Measurements from ENCODE around the gene RNU6-1.

Gene RNU6-1

GRCh38 chr15:67878712-67879206 lies 38.9 kb upstream of the RNU6-1 start:
- H3K27ac ChIP-seq (ENCODE audit: low read depth, low read length), result no peak overlapping the region
- no peak overlapping the region for H3K4me3 ChIP-seq (ENCODE audit: low read depth, low read length)
- H3K27me3 ChIP-seq (ENCODE audit: insufficient read depth, low read length), result no peaks in the 10 kb centered on the region
- H3K4me1 ChIP-seq (ENCODE audit: control insufficient read depth, insufficient read depth, low read length, unreplicated experiment), result no peaks in the 10 kb centered on the region
- H3K79me2 ChIP-seq (ENCODE audit: control insufficient read depth, insufficient read depth, low read length, unreplicated experiment), result no peaks in the 10 kb centered on the region
- no peak overlapping the region for H2AFZ ChIP-seq (ENCODE audit: low read length, unreplicated experiment)
- no peaks in the 10 kb centered on the region for H3K36me3 ChIP-seq (ENCODE audit: insufficient read depth, low read length)

- H3K4me3 ChIP-seq (ENCODE audit: low read depth, low read length), result no peak overlapping the region
- no peak overlapping the region for H2AFZ ChIP-seq (ENCODE audit: low read length, unreplicated experiment)
- H3K27me3 ChIP-seq (ENCODE audit: insufficient read depth, low read length), result peaks cover 8% of the 10 kb centered on the region
- H3K79me2 ChIP-seq (ENCODE audit: control insufficient read depth, insufficient read depth, low read length, unreplicated experiment), result no peaks in the 10 kb centered on the region
- no peak overlapping the region for H3K27ac ChIP-seq (ENCODE audit: low read depth, low read length)
- no peaks in the 10 kb centered on the region for H3K36me3 ChIP-seq (ENCODE audit: insufficient read depth, low read length)
- H3K4me1 ChIP-seq (ENCODE audit: control insufficient read depth, insufficient read depth, low read length, unreplicated experiment), result no peaks in the 10 kb centered on the region
Observed at GRCh38 chr15:67873777-67874176, 33.9 kb upstream of the RNU6-1 start.

GRCh38 chr15:67870868-67871408 lies 31.1 kb upstream of the RNU6-1 start:
- Histone ChIP-seq H3K4me1 (ENCODE audit: control insufficient read depth, insufficient read depth, low read length, unreplicated experiment) (no peaks in the 10 kb centered on the region), H3K4me3 (ENCODE audit: low read depth, low read length) (no peak overlapping the region), H3K27ac (ENCODE audit: low read depth, low read length) (no peak overlapping the region), H3K79me2 (ENCODE audit: control insufficient read depth, insufficient read depth, low read length, unreplicated experiment) (no peaks in the 10 kb centered on the region), H3K36me3 (ENCODE audit: insufficient read depth, low read length) (no peaks in the 10 kb centered on the region), H2AFZ (ENCODE audit: low read length, unreplicated experiment) (no peak overlapping the region), H3K27me3 (ENCODE audit: insufficient read depth, low read length) (peaks cover 10% of the 10 kb centered on the region)

GRCh38 chr15:67869701-67870100 lies 29.9 kb upstream of the RNU6-1 start:
- no peak overlapping the region for H3K4me3 ChIP-seq (ENCODE audit: low read depth, low read length)
- no peak overlapping the region for H2AFZ ChIP-seq (ENCODE audit: low read length, unreplicated experiment)
- H3K4me1 ChIP-seq (ENCODE audit: control insufficient read depth, insufficient read depth, low read length, unreplicated experiment), result no peaks in the 10 kb centered on the region
- H3K27ac ChIP-seq (ENCODE audit: low read depth, low read length), result no peak overlapping the region
- H3K36me3 ChIP-seq (ENCODE audit: insufficient read depth, low read length), result no peaks in the 10 kb centered on the region
- H3K79me2 ChIP-seq (ENCODE audit: control insufficient read depth, insufficient read depth, low read length, unreplicated experiment), result no peaks in the 10 kb centered on the region
- peaks cover 13% of the 10 kb centered on the region for H3K27me3 ChIP-seq (ENCODE audit: insufficient read depth, low read length)

GRCh38 chr15:67865766-67866165 lies 25.9 kb upstream of the RNU6-1 start:
- no peaks in the 10 kb centered on the region for H3K36me3 ChIP-seq (ENCODE audit: insufficient read depth, low read length)
- H2AFZ ChIP-seq (ENCODE audit: low read length, unreplicated experiment), result no peak overlapping the region
- no peaks in the 10 kb centered on the region for H3K4me1 ChIP-seq (ENCODE audit: control insufficient read depth, insufficient read depth, low read length, unreplicated experiment)
- H3K79me2 ChIP-seq (ENCODE audit: control insufficient read depth, insufficient read depth, low read length, unreplicated experiment), result no peaks in the 10 kb centered on the region
- no peak overlapping the region for H3K27ac ChIP-seq (ENCODE audit: low read depth, low read length)
- H3K27me3 ChIP-seq (ENCODE audit: insufficient read depth, low read length), result 0 out of 2 replicates have a peak, but pooled peaks cover 6% of the 10 kb centered on the region
- no peak overlapping the region for H3K4me3 ChIP-seq (ENCODE audit: low read depth, low read length)

DNA sequence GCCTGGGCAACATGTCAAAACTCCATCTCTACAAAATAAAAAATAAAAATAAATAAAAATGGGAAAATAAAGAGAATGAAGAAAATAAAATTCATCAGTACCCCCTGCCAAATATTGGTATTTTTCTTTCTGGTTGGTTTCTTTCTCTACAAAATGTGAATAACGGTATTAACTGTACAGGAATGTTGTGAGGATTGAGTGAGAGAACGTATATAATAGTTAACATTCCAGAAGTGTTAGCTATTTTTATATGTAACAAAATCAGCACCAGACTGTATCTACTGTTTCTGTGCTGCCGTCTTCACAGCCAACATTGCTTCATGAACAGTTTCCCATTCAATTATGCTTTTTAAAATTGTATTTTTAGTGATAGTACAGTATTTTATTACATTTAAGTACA lies 25.5 kb upstream of the RNU6-1 start:
- Histone ChIP-seq H2AFZ (ENCODE audit: low read length, unreplicated experiment) (no peak overlapping the region), H3K36me3 (ENCODE audit: insufficient read depth, low read length) (no peaks in the 10 kb centered on the region), H3K4me3 (ENCODE audit: low read depth, low read length) (no peak overlapping the region), H3K27ac (ENCODE audit: low read depth, low read length) (no peak overlapping the region), H3K4me1 (ENCODE audit: control insufficient read depth, insufficient read depth, low read length, unreplicated experiment) (no peaks in the 10 kb centered on the region), H3K79me2 (ENCODE audit: control insufficient read depth, insufficient read depth, low read length, unreplicated experiment) (no peaks in the 10 kb centered on the region), H3K27me3 (ENCODE audit: insufficient read depth, low read length) (0 out of 2 replicates have a peak, but pooled peaks cover 6% of the 10 kb centered on the region)

- Histone ChIP-seq H2AFZ (ENCODE audit: low read length, unreplicated experiment) (peak overlapping the region; percentile 91), H3K4me1 (ENCODE audit: control insufficient read depth, insufficient read depth, low read length, unreplicated experiment) (no peaks in the 10 kb centered on the region), H3K36me3 (ENCODE audit: insufficient read depth, low read length) (no peaks in the 10 kb centered on the region), H3K27ac (ENCODE audit: low read depth, low read length) (no peak overlapping the region), H3K79me2 (ENCODE audit: control insufficient read depth, insufficient read depth, low read length, unreplicated experiment) (no peaks in the 10 kb centered on the region), H3K27me3 (ENCODE audit: insufficient read depth, low read length) (0 out of 2 replicates have a peak, but pooled peaks cover 3% of the 10 kb centered on the region), H3K4me3 (ENCODE audit: low read depth, low read length) (peak overlapping the region; percentile 72)
Observed at GRCh38 chr15:67863442-67863987, 23.7 kb upstream of the RNU6-1 start.

- H3K27me3 ChIP-seq (ENCODE audit: insufficient read depth, low read length), result 0 out of 2 replicates have a peak, but pooled peaks cover 3% of the 10 kb centered on the region
- H3K4me3 ChIP-seq (ENCODE audit: low read depth, low read length), result peak overlapping the region; percentile 72
- H2AFZ ChIP-seq (ENCODE audit: low read length, unreplicated experiment), result peak overlapping the region; percentile 91
- H3K79me2 ChIP-seq (ENCODE audit: control insufficient read depth, insufficient read depth, low read length, unreplicated experiment), result no peaks in the 10 kb centered on the region
- H3K27ac ChIP-seq (ENCODE audit: low read depth, low read length), result no peak overlapping the region
- no peaks in the 10 kb centered on the region for H3K4me1 ChIP-seq (ENCODE audit: control insufficient read depth, insufficient read depth, low read length, unreplicated experiment)
- no peaks in the 10 kb centered on the region for H3K36me3 ChIP-seq (ENCODE audit: insufficient read depth, low read length)
Observed at GRCh38 chr15:67862750-67863441, 23.1 kb upstream of the RNU6-1 start.

DNA sequence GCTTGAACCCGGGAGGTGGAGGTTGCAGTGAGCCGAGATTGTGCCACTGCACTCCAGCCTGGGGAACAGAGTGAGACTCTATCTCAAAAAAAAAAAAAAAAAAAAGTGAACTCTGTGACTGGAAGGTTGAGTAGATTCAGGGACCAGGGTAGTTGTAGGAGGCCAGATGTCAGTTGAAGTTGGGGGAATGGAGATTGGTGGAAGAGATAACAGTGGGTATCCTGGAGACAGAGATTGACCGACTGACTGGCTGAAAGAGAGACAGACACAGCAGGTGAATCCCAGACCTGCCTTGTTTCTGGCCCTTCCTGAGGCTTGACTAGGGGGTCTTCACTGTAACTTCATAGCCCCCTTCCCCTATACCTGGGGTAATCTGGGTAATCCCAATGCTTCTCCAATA lies 22.1 kb upstream of the RNU6-1 start:
- Histone ChIP-seq H3K27me3 (ENCODE audit: insufficient read depth, low read length) (0 out of 2 replicates have a peak, but pooled peaks cover 3% of the 10 kb centered on the region), H3K27ac (ENCODE audit: low read depth, low read length) (no peak overlapping the region), H3K4me1 (ENCODE audit: control insufficient read depth, insufficient read depth, low read length, unreplicated experiment) (no peaks in the 10 kb centered on the region), H2AFZ (ENCODE audit: low read length, unreplicated experiment) (no peak overlapping the region), H3K36me3 (ENCODE audit: insufficient read depth, low read length) (no peaks in the 10 kb centered on the region), H3K79me2 (ENCODE audit: control insufficient read depth, insufficient read depth, low read length, unreplicated experiment) (no peaks in the 10 kb centered on the region), H3K4me3 (ENCODE audit: low read depth, low read length) (no peak overlapping the region)

DNA sequence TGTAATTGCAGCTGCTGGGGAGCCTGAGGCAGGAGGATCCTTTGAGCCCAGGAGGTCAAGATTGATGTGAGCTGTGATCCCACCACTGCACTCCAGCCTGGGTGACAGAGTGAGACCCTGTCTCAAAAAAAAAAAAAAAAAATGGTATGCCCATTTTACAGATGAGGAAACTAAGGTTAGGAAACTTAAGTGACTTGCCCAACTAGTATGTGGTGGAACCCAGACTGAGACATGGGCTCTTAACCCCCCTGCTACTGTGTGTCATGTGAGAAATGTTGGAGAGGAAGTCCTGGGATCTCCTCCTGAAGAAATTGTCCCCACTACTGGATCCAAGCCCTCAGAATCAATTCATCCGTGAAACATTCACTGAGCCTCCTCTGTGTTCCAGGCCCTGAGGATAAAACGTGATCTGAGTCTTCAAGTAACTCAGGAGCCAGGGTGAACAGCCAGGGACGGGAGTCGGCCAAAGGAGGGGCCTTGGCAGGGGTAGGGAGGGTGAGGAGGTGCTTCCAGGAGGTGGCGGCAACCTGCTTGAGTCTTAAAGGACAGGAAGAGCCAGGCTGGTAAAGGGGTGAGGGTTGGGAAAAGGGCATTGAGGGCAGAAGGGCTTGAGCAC lies 19.6 kb upstream of the RNU6-1 start:
- H3K36me3 ChIP-seq (ENCODE audit: insufficient read depth, low read length), result no peaks in the 10 kb centered on the region
- H3K27me3 ChIP-seq (ENCODE audit: insufficient read depth, low read length), result no peaks in the 10 kb centered on the region
- no peaks in the 10 kb centered on the region for H3K4me1 ChIP-seq (ENCODE audit: control insufficient read depth, insufficient read depth, low read length, unreplicated experiment)
- H3K4me3 ChIP-seq (ENCODE audit: low read depth, low read length), result no peak overlapping the region
- H3K79me2 ChIP-seq (ENCODE audit: control insufficient read depth, insufficient read depth, low read length, unreplicated experiment), result no peaks in the 10 kb centered on the region
- H2AFZ ChIP-seq (ENCODE audit: low read length, unreplicated experiment), result no peak overlapping the region
- H3K27ac ChIP-seq (ENCODE audit: low read depth, low read length), result no peak overlapping the region

Data from ACC112 (cell line).